ENCODE measurements around the gene ARHGAP21.

GRCh38 chr10:24575481-24576002 is 148.1 kb downstream of the ARHGAP21 start:
- TF ChIP-seq CTCF (conservative IDR thresholded peaks at IDR 0.05) (no peak), EZH2 (IDR thresholded peaks at IDR 0.05; ENCODE audit: low read depth) (no peak)
